Fibroblast of the aortic adventitia (primary cell): ENCODE measurements around the gene FAM151A. TPM values are rescaled to one million over a fixed set of nuclear protein-coding genes. Genes with fewer than 3 reads are reported as not detected.

Source experiments
- DNase-seq: peaks from one replicate; pipeline ENCODE4 v3.0.0-alpha.2; 2010; ENCODE audit warnings: low read depth
- H3K4me3 ChIP-seq: 2 replicates; pipeline ENCODE4 v1.5.1; 2011; ENCODE audit warnings: low read depth, mild to moderate bottlenecking, control low read depth, low read length, moderate library complexity
- total RNA-seq: library from RNA; depleted of rRNA; stranded (reverse); fragments of >200 nt; gene quantifications from 2 replicates; pipeline ENCODE4 v1.2.3, GENCODE V29; 2012; ENCODE audit warnings: low replicate concordance
- TF ChIP-seq, protein P1 (sequence below): IDR thresholded peaks from 2 replicates; pipeline ENCODE4 v1.5.1; 2011; ENCODE audit warnings: mild to moderate bottlenecking, low read length, control low read depth, inconsistent platforms; ENCODE audit not compliant: insufficient read depth

The FAM151A gene
- total RNA-seq, 1 donor: not detected

GRCh38 chr1:54570161-54570560 lies 53.2 kb downstream of the FAM151A start:
- no peak overlapping the region for H3K4me3 ChIP-seq
- TF ChIP-seq, protein P1, sequence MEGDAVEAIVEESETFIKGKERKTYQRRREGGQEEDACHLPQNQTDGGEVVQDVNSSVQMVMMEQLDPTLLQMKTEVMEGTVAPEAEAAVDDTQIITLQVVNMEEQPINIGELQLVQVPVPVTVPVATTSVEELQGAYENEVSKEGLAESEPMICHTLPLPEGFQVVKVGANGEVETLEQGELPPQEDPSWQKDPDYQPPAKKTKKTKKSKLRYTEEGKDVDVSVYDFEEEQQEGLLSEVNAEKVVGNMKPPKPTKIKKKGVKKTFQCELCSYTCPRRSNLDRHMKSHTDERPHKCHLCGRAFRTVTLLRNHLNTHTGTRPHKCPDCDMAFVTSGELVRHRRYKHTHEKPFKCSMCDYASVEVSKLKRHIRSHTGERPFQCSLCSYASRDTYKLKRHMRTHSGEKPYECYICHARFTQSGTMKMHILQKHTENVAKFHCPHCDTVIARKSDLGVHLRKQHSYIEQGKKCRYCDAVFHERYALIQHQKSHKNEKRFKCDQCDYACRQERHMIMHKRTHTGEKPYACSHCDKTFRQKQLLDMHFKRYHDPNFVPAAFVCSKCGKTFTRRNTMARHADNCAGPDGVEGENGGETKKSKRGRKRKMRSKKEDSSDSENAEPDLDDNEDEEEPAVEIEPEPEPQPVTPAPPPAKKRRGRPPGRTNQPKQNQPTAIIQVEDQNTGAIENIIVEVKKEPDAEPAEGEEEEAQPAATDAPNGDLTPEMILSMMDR: no peak
- DNase-seq: no peak

DNA sequence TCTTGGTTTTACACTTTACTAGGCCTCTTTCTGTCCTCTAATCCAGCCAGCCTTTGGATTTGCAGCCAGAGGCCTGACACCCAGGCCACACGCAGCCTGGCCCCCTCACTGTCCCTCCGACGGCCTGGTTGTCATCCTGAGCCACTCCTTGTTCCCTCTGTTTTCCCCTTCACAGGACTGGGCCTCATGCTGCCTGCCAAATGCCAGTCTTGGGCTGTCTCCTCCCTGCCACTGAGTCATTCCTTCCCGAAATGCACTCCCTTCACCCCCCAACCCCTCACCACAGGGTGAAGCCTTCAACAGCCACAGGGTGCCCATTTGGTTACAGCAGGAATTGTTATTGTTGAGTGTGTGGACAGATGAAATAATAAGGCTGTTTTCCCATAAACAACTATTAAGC lies 54.0 kb downstream of the FAM151A start:
- H3K4me3 ChIP-seq: no peak overlapping the region
- no peak for DNase-seq
- TF ChIP-seq, protein P1: no peak

DNA sequence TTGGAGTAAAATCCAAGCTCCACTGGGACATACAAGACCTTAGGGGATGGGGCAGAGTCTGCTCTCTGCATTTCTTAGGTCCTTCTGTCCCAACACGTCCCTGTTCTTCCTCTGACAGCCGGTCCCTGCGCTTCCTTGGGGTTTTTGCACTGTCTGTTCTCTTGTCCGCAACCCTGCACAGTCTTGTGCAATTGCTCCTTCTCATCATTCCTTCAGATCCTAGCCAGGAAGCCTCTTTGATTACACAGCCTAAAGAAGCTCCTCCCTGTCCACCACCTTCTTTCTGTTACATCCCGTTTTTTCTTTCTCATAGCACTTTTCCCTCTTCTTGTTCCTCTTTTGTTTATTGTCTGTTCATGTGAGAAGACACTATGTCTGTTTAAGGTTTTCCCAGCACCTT lies 55.4 kb downstream of the FAM151A start:
- no peak for DNase-seq
- H3K4me3 ChIP-seq: no peak overlapping the region
- TF ChIP-seq, protein P1: no peak

DNA sequence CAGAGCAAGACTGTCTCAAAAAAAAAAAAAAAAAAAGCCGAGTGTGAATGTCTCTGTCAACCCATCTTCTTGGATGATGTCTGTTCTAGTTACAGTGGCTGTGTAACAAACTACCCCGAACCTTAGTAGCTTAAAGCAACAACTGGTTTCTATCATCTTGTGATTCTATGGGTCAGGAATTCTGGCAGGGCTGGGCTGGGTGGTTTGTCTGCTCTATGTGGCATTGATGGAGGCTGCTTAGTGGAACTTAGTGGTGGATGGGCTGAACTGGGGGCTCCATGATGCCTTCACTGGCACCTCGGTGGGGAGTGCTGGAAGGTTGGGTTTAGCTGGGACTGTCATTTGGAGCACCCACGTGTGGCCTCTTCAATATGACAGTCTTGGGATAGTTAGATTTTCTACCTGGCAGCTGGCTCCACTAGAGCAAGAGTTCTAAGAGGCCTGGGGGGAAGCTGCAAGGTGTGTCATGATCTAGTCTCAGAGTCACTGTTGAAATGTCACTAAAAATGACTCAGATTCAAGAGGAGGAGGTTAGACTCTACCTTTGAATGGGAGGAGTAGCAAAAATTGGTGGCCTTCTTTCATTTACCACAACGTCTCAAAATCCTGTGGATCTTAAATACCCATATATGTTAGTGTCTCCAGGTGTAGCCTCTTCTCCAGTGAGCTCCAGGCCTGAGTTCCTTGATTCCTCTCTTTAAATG lies 56.7 kb downstream of the FAM151A start:
- DNase-seq: no peak
- TF ChIP-seq, protein P1: no peak
- no peak overlapping the region for H3K4me3 ChIP-seq

DNA sequence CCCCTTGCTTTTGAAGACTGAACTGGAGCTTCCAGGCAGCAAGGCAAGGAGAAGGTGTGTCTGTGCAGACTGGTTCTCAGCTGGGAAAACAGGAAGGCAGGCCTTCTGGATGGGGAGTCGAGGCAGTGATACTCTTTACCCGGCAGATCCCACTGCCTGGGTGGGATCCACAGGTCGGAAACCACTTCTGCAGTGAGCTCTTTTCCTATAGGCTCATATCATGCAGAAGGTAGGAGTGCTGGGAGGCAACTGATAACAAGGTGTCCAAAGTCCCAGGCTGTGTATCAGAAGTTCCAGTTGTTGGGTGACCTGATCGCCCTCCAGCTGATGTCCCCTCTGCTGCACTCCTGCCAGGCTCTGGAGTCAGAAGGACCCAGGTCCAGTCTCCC lies 58.2 kb downstream of the FAM151A start:
- H3K4me3 ChIP-seq: no peak overlapping the region
- TF ChIP-seq, protein P1: no peak
- DNase-seq: no peak

DNA sequence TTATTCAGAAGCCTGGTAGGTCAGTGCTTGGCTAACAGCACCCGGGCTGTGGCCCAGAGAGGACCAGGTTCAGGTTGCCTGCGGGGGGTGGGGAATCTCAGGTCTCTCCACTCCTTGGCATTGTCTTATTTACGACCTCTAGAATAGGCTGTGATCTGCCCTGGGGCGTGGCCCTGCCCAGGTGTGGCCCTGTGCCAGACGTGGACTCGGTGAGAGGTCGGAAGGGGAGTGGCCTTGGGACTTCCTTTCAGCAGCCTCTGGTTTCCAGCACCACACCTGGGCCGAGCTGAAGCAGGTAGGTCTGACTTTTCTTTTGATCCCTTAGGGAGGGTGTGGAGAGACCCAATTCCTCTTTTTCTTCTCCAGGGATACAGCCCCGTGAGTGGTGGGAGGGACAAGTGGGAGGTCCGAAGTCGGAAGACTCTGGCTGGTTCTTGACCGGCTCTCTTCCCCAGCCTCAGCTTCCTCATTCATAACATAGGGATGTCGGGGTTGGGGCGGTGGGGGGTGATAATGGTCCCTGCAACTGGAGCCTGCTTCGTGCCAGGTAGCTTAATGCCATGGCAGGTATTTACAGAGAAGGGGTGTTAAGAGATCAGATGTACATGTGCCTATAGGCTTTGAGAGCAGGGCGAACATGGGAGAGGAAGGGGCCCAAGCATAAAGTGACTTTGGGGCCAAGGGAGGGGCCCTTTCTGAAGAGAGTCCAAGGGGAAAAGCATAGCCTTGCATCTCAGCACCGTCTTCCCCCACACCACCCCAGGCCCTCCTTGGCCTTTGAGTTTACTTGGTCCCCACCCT lies 58.8 kb downstream of the FAM151A start:
- DNase-seq: no peak
- H3K4me3 ChIP-seq: no peak overlapping the region
- TF ChIP-seq, protein P1: no peak
